Measurements from ENCODE around the gene ASB2. TPM values are rescaled to one million over a fixed set of nuclear protein-coding genes. Genes with fewer than 3 reads are reported as not detected.

The ASB2 gene
- total RNA-seq, 1 experiment from 2014 or later: not detected

GRCh38 chr14:93898731-93899130, 77.6 kb downstream of the ASB2 start:
- intact Hi-C loops (cut with micrococcal nuclease; ENCODE audit: unreplicated experiment): no loop called here
- H3K4me3 ChIP-seq (ENCODE audit: low read depth, low read length, poor library complexity, severe bottlenecking): no peak overlapping the region
- H3K27ac ChIP-seq (ENCODE audit: low read depth, low read length, poor library complexity, severe bottlenecking): no peak overlapping the region
- CTCF ChIA-PET: no interaction called here
- no peaks in the 10 kb centered on the region for H3K4me1 ChIP-seq (ENCODE audit: insufficient read depth, low read length, poor library complexity, severe bottlenecking)
- H3K9me3 ChIP-seq (ENCODE audit: low read depth, low read length, poor library complexity, severe bottlenecking): no peaks in the 10 kb centered on the region
- POLR2A ChIA-PET (ENCODE audit: low non-redundant PET): no interaction called here
- no peaks in the 10 kb centered on the region for H3K36me3 ChIP-seq (ENCODE audit: insufficient read depth, low read length, poor library complexity, severe bottlenecking)
- no peaks in the 10 kb centered on the region for H3K27me3 ChIP-seq (replicated peaks; ENCODE audit: insufficient read depth, low read depth, low read length, poor library complexity)
- TF ChIP-seq, protein P1, sequence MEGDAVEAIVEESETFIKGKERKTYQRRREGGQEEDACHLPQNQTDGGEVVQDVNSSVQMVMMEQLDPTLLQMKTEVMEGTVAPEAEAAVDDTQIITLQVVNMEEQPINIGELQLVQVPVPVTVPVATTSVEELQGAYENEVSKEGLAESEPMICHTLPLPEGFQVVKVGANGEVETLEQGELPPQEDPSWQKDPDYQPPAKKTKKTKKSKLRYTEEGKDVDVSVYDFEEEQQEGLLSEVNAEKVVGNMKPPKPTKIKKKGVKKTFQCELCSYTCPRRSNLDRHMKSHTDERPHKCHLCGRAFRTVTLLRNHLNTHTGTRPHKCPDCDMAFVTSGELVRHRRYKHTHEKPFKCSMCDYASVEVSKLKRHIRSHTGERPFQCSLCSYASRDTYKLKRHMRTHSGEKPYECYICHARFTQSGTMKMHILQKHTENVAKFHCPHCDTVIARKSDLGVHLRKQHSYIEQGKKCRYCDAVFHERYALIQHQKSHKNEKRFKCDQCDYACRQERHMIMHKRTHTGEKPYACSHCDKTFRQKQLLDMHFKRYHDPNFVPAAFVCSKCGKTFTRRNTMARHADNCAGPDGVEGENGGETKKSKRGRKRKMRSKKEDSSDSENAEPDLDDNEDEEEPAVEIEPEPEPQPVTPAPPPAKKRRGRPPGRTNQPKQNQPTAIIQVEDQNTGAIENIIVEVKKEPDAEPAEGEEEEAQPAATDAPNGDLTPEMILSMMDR (conservative IDR thresholded peaks at IDR 0.05; ENCODE audit: low read depth, low read length): no peak
- TF ChIP-seq EZH2 (IDR thresholded peaks at IDR 0.05; ENCODE audit: borderline replicate concordance, low read depth, low read length, poor library complexity, severe bottlenecking): no peak
- DNase-seq (ENCODE audit: low spot score): no peak
- no TSS peak for BruUV-seq (replicated peaks)

DNA sequence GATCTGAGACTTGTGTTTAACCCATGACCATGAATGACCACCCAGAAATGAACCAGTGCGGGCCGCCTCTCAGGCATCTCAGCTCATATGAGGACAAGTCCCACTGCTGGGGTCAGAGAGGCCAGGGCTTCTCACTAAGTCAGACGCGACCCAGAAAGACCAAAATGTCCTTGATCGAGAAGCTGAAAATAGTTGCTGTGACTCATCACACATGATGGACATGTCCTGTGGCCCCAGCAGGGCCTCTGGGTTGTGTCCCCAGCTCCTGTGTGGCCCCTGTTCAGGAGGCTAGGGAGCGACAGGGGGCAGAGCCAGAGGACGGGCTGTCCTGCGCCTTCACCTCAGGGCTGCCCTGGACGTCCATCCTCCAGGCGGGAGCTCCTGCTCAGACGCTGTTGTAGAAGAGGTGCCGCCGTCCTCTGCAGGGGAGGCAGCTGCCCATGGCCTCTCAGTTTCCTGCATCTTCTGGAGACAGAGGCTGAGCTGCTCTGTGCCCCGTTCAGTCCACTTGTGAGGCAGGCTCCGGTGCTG, 78.2 kb downstream of the ASB2 start:
- no TSS peak for BruUV-seq (replicated peaks)
- POLR2A ChIA-PET (ENCODE audit: low non-redundant PET): no interaction called here
- intact Hi-C loops (cut with micrococcal nuclease; ENCODE audit: unreplicated experiment): no loop called here
- no peak overlapping the region for H3K4me3 ChIP-seq (ENCODE audit: low read depth, low read length, poor library complexity, severe bottlenecking)
- no peaks in the 10 kb centered on the region for H3K27me3 ChIP-seq (replicated peaks; ENCODE audit: insufficient read depth, low read depth, low read length, poor library complexity)
- no peaks in the 10 kb centered on the region for H3K9me3 ChIP-seq (ENCODE audit: low read depth, low read length, poor library complexity, severe bottlenecking)
- CTCF ChIA-PET: no interaction called here
- no peaks in the 10 kb centered on the region for H3K4me1 ChIP-seq (ENCODE audit: insufficient read depth, low read length, poor library complexity, severe bottlenecking)
- DNase-seq (ENCODE audit: low spot score): no peak
- TF ChIP-seq EZH2 (IDR thresholded peaks at IDR 0.05; ENCODE audit: borderline replicate concordance, low read depth, low read length, poor library complexity, severe bottlenecking): no peak
- TF ChIP-seq, protein P1 (conservative IDR thresholded peaks at IDR 0.05; ENCODE audit: low read depth, low read length): no peak
- H3K27ac ChIP-seq (ENCODE audit: low read depth, low read length, poor library complexity, severe bottlenecking): no peak overlapping the region
- H3K36me3 ChIP-seq (ENCODE audit: insufficient read depth, low read length, poor library complexity, severe bottlenecking): no peaks in the 10 kb centered on the region

DNA sequence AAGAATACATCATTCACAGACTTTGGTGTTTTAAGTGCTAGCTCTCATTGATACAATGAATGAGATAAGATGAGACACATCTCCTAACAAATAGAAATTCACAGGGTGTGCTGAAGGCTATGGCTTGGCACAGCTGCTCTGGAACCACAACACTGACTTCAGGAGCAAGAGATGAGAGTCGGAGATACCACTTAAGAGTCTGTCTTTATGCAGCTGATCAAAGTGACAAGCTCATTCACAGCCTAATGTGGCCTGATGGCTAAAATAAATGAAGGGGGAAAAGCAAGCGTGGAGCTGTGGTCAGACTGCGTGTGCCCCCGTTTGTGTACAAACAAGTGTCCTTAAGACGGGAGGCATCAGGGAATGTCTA, 78.9 kb downstream of the ASB2 start:
- Histone ChIP-seq H3K4me1 (ENCODE audit: insufficient read depth, low read length, poor library complexity, severe bottlenecking) (no peaks in the 10 kb centered on the region), H3K36me3 (ENCODE audit: insufficient read depth, low read length, poor library complexity, severe bottlenecking) (no peaks in the 10 kb centered on the region), H3K9me3 (ENCODE audit: low read depth, low read length, poor library complexity, severe bottlenecking) (no peaks in the 10 kb centered on the region), H3K4me3 (ENCODE audit: low read depth, low read length, poor library complexity, severe bottlenecking) (no peak overlapping the region), H3K27me3 (replicated peaks; ENCODE audit: insufficient read depth, low read depth, low read length, poor library complexity) (no peaks in the 10 kb centered on the region), H3K27ac (ENCODE audit: low read depth, low read length, poor library complexity, severe bottlenecking) (no peak overlapping the region)
- ChIA-PET CTCF (no interaction called here), POLR2A (ENCODE audit: low non-redundant PET) (no interaction called here)
- BruUV-seq (replicated peaks): no TSS peak
- TF ChIP-seq, protein P1 (conservative IDR thresholded peaks at IDR 0.05; ENCODE audit: low read depth, low read length): no peak
- no peak for TF ChIP-seq EZH2 (IDR thresholded peaks at IDR 0.05; ENCODE audit: borderline replicate concordance, low read depth, low read length, poor library complexity, severe bottlenecking)
- intact Hi-C loops (cut with micrococcal nuclease; ENCODE audit: unreplicated experiment): no loop called here
- no peak for DNase-seq (ENCODE audit: low spot score)

All from A673 (cell line).